Body of pancreas (tissue), 4 donors: ENCODE results near the gene SEMA3A. TPM values are rescaled to one million over a fixed set of nuclear protein-coding genes. Genes with fewer than 3 reads are reported as not detected.

ENCODE experiments used
- ATAC-seq: fragments of 150-250 bp; one replicate; pipeline ENCODE4 v1.9.1; 2016
- DNase-seq, 4 donors: peaks; one replicate each; pipeline ENCODE4 v3.0.0-alpha.2; 2019
- H3K27ac ChIP-seq, 4 donors: fragments of 200-600 bp; sonication (generic); 1 replicate in 3 of 4; 2 replicates in 1 of 4; pipeline versions ENCODE4 v1.5.1 to v1.6.1; 2016 to 2019; ENCODE audit warnings: mild to moderate bottlenecking in 1 of 4, mixed read lengths in 1 of 4, moderate library complexity in 1 of 4
- H3K27me3 ChIP-seq, 2 donors: fragments of 200-600 bp; sonication (generic); one replicate each; pipeline ENCODE4 v1.6.0; 2016; ENCODE audit warnings: mild to moderate bottlenecking in 1 of 2
- H3K36me3 ChIP-seq, 2 donors: fragments of 200-600 bp; sonication (generic); replicated peaks in 1 of 2; 2 replicates each; pipeline ENCODE4 v1.5.1; 2016; ENCODE audit warnings: low read depth in 2 of 2; ENCODE audit not compliant: insufficient read depth in 1 of 2
- H3K4me1 ChIP-seq: fragments of 200-600 bp; sonication (generic); one replicate; pipeline ENCODE4 v1.6.0; 2016
- H3K4me3 ChIP-seq, 2 donors: fragments of 200-600 bp; sonication (generic); 1 replicate in 1 of 2; 2 replicates in 1 of 2; pipeline ENCODE4 v1.5.1; 2016 to 2019
- H3K9me3 ChIP-seq, 3 donors: fragments of 200-600 bp; sonication (generic); 1 replicate in 2 of 3; 2 replicates in 1 of 3; pipeline ENCODE4 v1.5.1; 2016
- POLR2A ChIP-seq, 3 donors: fragments of 450-650 bp; IDR thresholded peaks; one replicate each; pipeline ENCODE4 v1.6.1; 2016; ENCODE audit warnings: antibody characterized with exemption in 3 of 3, mild to moderate bottlenecking in 2 of 3
- WGBS, 2 donors: methylation state at CpG; one replicate each; pipeline ENCODE4 v1.1.5; 2017; 5-methylcytosine and 5-hydroxymethylcytosine counted together
- intact Hi-C: fragments of 100-400 bp; cut with DNase I; formaldehyde crosslinking; loops from one replicate; pipeline ENCODE4 v1.15.1; 2023
- total RNA-seq, 2 donors: library from RNA; depleted of rRNA; stranded (reverse); fragments of >200 nt; gene quantifications; one replicate each; pipeline ENCODE4 v1.1.0, GENCODE V29; 2016
- TF ChIP-seq, protein P1 (sequence below), 7 experiments: fragments of 450-650 bp in 4 of 7; fragments of 200-600 bp in 3 of 7; sonication (generic) in 3 of 7; IDR thresholded peaks; one replicate each; pipeline ENCODE4 v1.5.1; 2016 to 2019; ENCODE audit warnings: antibody characterized with exemption in 7 of 7

The SEMA3A gene
- total RNA-seq, 2 donors from 2014 or later = 0.33 to 2.6 TPM

GRCh38 chr7:84009051-84009450 lies 185.5 kb downstream of the SEMA3A start:
- H3K36me3 ChIP-seq = no peaks in the 10 kb centered on the region
- H3K4me1 ChIP-seq = no peaks in the 10 kb centered on the region
- intact Hi-C loops = no loop called here
- no peak overlapping the region for H3K4me3 ChIP-seq
- ATAC-seq (no peak), DNase-seq (no peak)
- TF ChIP-seq POLR2A (IDR thresholded peaks at IDR 0.05) = no peak
- TF ChIP-seq, protein P1, sequence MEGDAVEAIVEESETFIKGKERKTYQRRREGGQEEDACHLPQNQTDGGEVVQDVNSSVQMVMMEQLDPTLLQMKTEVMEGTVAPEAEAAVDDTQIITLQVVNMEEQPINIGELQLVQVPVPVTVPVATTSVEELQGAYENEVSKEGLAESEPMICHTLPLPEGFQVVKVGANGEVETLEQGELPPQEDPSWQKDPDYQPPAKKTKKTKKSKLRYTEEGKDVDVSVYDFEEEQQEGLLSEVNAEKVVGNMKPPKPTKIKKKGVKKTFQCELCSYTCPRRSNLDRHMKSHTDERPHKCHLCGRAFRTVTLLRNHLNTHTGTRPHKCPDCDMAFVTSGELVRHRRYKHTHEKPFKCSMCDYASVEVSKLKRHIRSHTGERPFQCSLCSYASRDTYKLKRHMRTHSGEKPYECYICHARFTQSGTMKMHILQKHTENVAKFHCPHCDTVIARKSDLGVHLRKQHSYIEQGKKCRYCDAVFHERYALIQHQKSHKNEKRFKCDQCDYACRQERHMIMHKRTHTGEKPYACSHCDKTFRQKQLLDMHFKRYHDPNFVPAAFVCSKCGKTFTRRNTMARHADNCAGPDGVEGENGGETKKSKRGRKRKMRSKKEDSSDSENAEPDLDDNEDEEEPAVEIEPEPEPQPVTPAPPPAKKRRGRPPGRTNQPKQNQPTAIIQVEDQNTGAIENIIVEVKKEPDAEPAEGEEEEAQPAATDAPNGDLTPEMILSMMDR (IDR thresholded peaks at IDR 0.05) = no peak
- H3K9me3 ChIP-seq = no peaks in the 10 kb centered on the region
- no peak overlapping the region for H3K27ac ChIP-seq
- H3K27me3 ChIP-seq = no peaks in the 10 kb centered on the region

GRCh38 chr7:84003191-84003590 lies 191.4 kb downstream of the SEMA3A start:
- TF ChIP-seq POLR2A (IDR thresholded peaks at IDR 0.05) = no peak
- TF ChIP-seq, protein P1 (IDR thresholded peaks at IDR 0.05) = no peak
- intact Hi-C loops = no loop called here
- H3K36me3 ChIP-seq = no peaks in the 10 kb centered on the region
- no peaks in the 10 kb centered on the region for H3K4me1 ChIP-seq
- no peak overlapping the region for H3K27ac ChIP-seq
- 73 to 74% methylated on average over 1 of the region's 1 CpG for WGBS, 2 donors
- H3K27me3 ChIP-seq = no peaks in the 10 kb centered on the region
- no peak for ATAC-seq
- DNase-seq = no peak
- H3K4me3 ChIP-seq = no peak overlapping the region
- H3K9me3 ChIP-seq = no peaks in the 10 kb centered on the region

- no peak for ATAC-seq
- H3K27ac ChIP-seq = no peak overlapping the region
- DNase-seq = no peak
- TF ChIP-seq POLR2A (IDR thresholded peaks at IDR 0.05) = no peak
- TF ChIP-seq, protein P1 (IDR thresholded peaks at IDR 0.05) = no peak
- no peaks in the 10 kb centered on the region for H3K36me3 ChIP-seq
- H3K9me3 ChIP-seq = no peaks in the 10 kb centered on the region
- WGBS, 2 donors = 45 to 52% methylated on average over 3 of the region's 3 CpGs
- intact Hi-C loops = no loop called here
- no peaks in the 10 kb centered on the region for H3K4me1 ChIP-seq
- H3K27me3 ChIP-seq = no peaks in the 10 kb centered on the region
- no peak overlapping the region for H3K4me3 ChIP-seq
Observed at GRCh38 chr7:84002348-84002747, 192.2 kb downstream of the SEMA3A start.

DNA sequence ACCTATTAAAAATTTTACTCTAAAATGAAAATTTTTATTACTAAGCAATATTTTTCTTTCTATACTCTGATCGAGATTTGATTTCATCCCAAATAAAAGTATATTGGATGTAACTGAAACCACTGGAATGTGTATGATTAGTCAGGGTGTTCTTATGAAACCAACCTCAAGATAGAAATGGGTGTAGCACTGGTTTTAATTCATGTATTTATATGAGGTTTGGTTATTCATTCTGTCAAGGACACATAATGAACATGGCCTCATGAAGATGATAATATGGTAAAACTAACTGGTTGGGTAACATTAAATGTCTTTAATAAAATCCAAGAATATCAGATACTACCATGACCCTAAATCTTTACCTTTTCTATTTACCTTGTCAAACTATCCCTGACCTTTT lies 197.7 kb downstream of the SEMA3A start:
- WGBS, 2 donors = 0% methylated on average over 1 of the region's 1 CpG
- Histone ChIP-seq H3K36me3 (no peaks in the 10 kb centered on the region), H3K27me3 (no peaks in the 10 kb centered on the region), H3K27ac (no peak overlapping the region), H3K4me3 (no peak overlapping the region), H3K4me1 (no peaks in the 10 kb centered on the region), H3K9me3 (no peaks in the 10 kb centered on the region)
- no peak for DNase-seq
- TF ChIP-seq, protein P1 (IDR thresholded peaks at IDR 0.05) = no peak
- TF ChIP-seq POLR2A (IDR thresholded peaks at IDR 0.05) = no peak
- intact Hi-C loops = no loop called here
- no peak for ATAC-seq

DNA sequence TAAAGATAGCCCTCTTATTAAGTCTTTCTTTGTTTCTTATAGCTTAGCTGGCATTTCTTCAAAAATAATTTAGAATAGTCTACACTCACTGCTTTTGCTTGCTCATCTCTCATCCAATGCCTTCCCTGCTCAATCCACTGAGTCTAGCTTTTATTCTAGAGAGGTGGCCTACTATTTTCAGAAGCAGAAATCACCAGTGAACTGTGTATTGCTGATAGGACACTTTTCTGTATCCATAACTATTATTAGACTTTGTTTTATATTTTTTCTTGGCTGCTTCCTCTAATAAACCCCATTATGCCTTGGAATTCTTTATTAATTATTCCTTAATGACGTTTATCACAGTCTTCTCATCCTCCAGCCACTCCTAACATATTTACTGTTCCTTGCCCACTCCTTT lies 206.8 kb downstream of the SEMA3A start:
- no peaks in the 10 kb centered on the region for H3K9me3 ChIP-seq
- intact Hi-C loops = no loop called here

More for the DNA sequence above, 206.8 kb downstream of the SEMA3A start:
- H3K4me1 ChIP-seq = no peaks in the 10 kb centered on the region
- no peak overlapping the region for H3K4me3 ChIP-seq
- no peaks in the 10 kb centered on the region for H3K27me3 ChIP-seq
- WGBS, 2 donors = 43 to 50% methylated on average over 1 of the region's 1 CpG
- no peaks in the 10 kb centered on the region for H3K36me3 ChIP-seq
- DNase-seq = no peak
- no peak overlapping the region for H3K27ac ChIP-seq
- ATAC-seq = no peak
- TF ChIP-seq POLR2A (IDR thresholded peaks at IDR 0.05) = no peak
- TF ChIP-seq, protein P1 (IDR thresholded peaks at IDR 0.05) = no peak
